ENCODE data around the gene SLC41A2.
"Not testable (repeated sequence)": the region's sequence is repeated elsewhere in the genome, so short reads cannot be mapped to it uniquely, and the experiment has no call there.

The SLC41A2 gene

DNA sequence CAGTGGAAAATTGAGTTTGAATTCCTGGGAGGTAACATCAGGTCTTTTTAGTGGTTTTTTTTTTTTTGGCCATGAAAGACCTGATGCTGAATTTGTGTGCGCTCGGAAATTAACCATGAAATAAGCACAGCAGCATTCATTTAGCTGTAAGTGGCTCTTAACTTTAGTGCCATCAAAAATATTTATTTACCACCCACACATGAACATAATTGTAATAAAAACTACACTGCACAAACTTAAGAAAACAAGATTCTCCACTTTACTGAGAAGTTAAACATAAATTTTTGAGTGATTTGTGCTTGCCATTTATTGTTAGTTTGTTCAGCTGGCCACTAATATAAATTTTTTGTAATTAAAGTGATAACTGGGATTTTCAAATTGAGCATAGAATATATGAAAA is 2.4 kb downstream of the SLC41A2 start:
- DNase-seq (no peak), ATAC-seq (no peak)
- no peaks in the 10 kb centered on the region for H3K36me3 Mint-ChIP-seq (ENCODE audit: low read depth)
- H3K4me3 Mint-ChIP-seq: no peak overlapping the region
- peaks cover 38% of the 10 kb centered on the region for H3K27me3 Mint-ChIP-seq
- H3K9me3 Mint-ChIP-seq: no peaks in the 10 kb centered on the region
- peaks cover 27% of the 10 kb centered on the region for H3K4me1 Mint-ChIP-seq
- no peak overlapping the region for H3K27ac Mint-ChIP-seq

DNA sequence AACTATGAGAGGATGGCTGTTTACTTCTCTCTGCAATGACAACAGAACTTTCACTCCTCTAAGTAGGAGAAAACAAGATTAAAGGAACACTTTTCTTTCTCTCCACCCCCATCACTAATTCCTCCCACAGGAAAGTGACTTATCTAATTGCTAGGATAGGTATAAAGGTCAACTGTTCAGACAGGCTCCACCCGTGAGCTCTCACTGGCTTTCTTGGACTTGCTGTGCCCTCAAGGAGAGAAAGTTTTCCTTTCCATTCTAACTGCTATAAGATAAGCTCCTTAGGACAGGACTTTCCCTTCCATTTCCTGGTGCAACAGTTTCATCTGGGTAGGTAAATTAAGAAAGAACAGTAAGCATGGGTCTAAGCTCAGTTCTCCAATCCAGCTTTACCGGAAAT is 4.8 kb downstream of the SLC41A2 start:
- Mint-ChIP-seq H3K4me3 (no peak overlapping the region), H3K9me3 (no peaks in the 10 kb centered on the region), H3K36me3 (ENCODE audit: low read depth) (no peaks in the 10 kb centered on the region), H3K27ac (no peak overlapping the region), H3K27me3 (peaks cover 28% of the 10 kb centered on the region), H3K4me1 (peaks cover 10% of the 10 kb centered on the region)
- no peak for DNase-seq
- no peak for ATAC-seq

DNA sequence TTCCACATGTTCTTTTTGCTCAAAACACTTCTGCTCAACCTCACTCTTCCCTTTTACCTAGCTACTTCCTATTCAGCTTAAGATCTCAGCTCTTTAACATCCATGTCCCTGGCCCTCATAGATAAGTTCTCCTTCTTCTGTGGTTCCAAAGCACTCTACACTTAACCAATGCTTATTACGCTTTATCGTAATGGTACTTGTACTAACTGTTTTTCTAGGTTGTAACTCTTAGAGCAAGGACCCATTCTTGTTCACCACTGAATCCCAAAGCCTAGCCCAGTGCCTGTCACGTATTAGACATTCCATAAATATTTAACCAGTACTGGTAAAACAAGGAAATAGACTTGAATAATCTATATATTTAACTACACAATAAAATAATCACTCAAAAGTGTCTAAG is 5.3 kb downstream of the SLC41A2 start:
- H3K9me3 Mint-ChIP-seq: no peaks in the 10 kb centered on the region
- peaks cover 10% of the 10 kb centered on the region for H3K4me1 Mint-ChIP-seq
- peaks cover 28% of the 10 kb centered on the region for H3K27me3 Mint-ChIP-seq
- H3K27ac Mint-ChIP-seq: no peak overlapping the region
- H3K4me3 Mint-ChIP-seq: no peak overlapping the region
- DNase-seq: no peak
- ATAC-seq: no peak
- no peaks in the 10 kb centered on the region for H3K36me3 Mint-ChIP-seq (ENCODE audit: low read depth)

DNA sequence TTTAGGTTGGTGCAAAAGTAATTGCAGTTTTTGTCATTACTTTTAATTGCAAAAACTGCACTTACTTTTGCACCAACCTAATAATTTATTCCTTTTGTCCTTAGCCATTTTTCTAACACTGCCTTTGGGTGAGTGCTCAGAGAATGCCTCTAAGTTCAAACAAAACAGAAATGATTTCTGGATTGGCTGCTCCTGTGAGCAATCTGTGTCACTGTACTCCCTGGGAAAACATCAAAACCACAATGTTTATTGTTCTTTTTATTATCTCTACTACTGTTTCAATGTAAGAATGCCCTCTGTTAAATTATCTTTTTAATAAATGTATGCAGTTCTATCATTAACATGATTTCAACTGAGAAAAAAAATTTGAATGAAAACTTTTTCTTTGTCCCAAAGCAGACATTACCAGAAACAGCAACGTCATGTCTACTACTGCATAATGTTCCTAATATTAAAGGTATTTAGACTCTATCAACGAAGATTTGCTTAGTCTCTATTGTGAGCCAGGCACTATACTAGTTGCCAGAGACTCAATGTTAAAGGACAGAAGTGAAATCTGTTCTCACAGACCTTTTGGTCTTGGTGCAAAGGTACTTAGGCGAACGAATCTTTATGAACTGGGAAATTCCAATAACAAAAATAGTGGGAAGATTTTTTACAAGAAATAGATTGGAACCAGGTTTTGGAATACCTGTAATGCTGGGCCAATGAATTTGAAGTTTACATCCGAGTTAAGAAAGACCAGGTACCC is 6.2 kb downstream of the SLC41A2 start:
- Mint-ChIP-seq H3K9me3 (no peaks in the 10 kb centered on the region), H3K4me1 (peaks cover 4% of the 10 kb centered on the region), H3K4me3 (no peak overlapping the region), H3K27ac (no peak overlapping the region), H3K36me3 (ENCODE audit: low read depth) (no peaks in the 10 kb centered on the region), H3K27me3 (peaks cover 22% of the 10 kb centered on the region)
- no peak for DNase-seq
- ATAC-seq: no peak

DNA sequence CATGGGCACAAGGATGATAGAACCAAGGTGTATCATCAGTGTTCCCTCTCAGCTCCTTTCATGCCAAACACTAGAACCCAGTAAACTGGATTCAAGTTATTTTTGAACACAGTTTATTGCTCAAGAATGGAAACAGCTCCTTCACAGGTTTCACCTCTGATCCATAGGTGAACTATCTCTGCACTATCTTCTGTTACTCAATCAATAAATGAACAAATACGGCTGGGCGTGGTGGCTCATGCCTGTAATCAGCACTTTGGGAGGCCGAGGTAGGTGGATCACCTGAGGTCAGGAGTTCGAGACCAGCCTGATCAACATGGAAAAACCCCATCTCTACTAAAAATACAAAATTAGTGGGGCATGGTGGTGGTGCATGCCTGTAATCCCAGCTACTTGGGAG is 9.4 kb downstream of the SLC41A2 start:
- H3K27ac Mint-ChIP-seq, ATAC-seq: not testable (repeated sequence)
- H3K27me3 Mint-ChIP-seq: peaks cover 13% of the 10 kb centered on the region

DNA sequence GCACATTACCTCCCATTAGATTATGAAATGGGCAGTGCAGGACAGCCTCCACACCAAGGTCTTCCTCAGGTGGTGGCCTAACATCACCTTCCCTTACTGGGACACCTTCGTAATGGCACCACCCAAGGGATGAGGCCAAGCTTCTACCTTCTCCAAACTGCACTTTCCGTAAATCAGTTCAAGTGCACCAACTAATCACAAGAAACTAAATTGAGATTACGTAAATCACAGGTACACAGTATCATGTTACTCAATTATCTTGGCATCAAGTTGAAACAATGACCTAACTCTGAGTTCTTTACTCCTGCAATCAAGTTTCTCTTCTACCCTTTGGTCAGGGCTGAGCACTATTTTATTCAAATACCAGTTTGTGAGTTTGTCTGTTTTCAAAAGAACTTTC is 13.8 kb downstream of the SLC41A2 start:
- Mint-ChIP-seq H3K4me3 (no peak overlapping the region), H3K27ac (no peak overlapping the region), H3K36me3 (ENCODE audit: low read depth) (no peaks in the 10 kb centered on the region), H3K9me3 (peaks cover 12% of the 10 kb centered on the region), H3K27me3 (peaks cover 10% of the 10 kb centered on the region), H3K4me1 (no peaks in the 10 kb centered on the region)
- ATAC-seq (no peak), DNase-seq (no peak)

More for the DNA sequence above, 9.4 kb downstream of the SLC41A2 start:
- not testable (repeated sequence) for H3K4me1 Mint-ChIP-seq; H3K36me3 Mint-ChIP-seq (ENCODE audit: low read depth); H3K4me3 Mint-ChIP-seq; H3K9me3 Mint-ChIP-seq; DNase-seq

DNA sequence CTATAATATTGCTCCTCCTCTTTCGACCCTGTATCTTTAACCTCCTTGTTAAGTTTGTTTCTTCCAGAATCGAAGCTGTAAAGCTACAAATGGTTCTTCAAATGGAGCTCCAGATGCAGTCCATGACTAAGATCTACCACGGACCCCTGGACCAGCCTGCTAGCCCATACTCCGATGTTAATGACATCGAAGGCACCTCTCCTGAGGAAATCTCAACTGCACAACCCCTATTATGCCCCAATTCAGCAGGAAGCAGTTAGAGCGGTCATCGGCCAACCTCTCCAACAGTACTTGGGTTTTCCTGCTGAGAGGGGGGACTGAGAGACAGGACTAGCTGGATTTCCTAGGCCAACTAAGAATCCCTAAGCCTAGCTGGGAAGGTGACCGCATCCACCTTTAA is 14.7 kb downstream of the SLC41A2 start:
- H3K4me3 Mint-ChIP-seq; ATAC-seq; H3K27ac Mint-ChIP-seq; DNase-seq; H3K4me1 Mint-ChIP-seq; H3K36me3 Mint-ChIP-seq (ENCODE audit: low read depth): not testable (repeated sequence)
- Mint-ChIP-seq H3K27me3 (peaks cover 10% of the 10 kb centered on the region), H3K9me3 (peaks cover 12% of the 10 kb centered on the region)

DNA sequence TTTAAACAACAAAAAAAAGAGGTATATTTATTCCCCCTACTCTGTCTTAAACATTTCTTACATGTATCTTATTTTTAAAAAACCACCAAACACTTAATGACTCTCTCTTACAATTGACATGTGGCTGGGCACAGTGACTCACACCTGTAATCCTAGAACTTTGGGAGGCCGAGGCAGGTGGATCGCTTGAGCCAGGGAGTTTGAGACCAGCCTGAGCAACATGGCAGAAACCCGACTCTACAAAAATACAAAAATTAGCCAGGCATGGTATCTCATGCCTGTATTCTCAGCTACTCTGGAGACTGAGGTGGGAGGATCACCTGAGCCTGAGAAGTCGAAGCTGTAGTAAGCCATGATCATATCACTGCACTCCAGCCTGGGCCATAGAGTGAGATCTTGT is 16.0 kb downstream of the SLC41A2 start:
- Mint-ChIP-seq H3K4me1 (no peaks in the 10 kb centered on the region), H3K27ac (no peak overlapping the region), H3K9me3 (peaks cover 12% of the 10 kb centered on the region), H3K27me3 (peaks cover 13% of the 10 kb centered on the region), H3K36me3 (ENCODE audit: low read depth) (no peaks in the 10 kb centered on the region), H3K4me3 (no peak overlapping the region)
- ATAC-seq: no peak
- DNase-seq: no peak

DNA sequence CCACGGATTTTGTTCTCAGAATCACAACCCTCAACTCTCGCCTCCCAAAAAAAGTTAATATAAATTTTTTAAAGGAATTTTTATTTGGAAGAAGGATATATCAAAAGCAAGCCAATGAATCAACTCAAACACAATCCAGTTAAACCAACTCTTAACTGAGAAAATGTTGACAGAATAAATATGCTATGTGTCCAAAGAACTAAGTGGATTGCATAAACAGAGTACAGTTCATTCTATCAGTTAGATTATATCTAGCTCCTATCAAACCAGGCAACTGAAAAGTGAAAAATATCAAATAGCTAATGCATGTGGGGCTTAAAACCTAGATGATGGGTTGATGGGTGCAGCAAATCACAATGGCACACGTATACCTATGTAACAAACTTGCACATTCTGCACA is 16.6 kb downstream of the SLC41A2 start:
- DNase-seq: no peak
- H3K27me3 Mint-ChIP-seq: peaks cover 12% of the 10 kb centered on the region

DNA sequence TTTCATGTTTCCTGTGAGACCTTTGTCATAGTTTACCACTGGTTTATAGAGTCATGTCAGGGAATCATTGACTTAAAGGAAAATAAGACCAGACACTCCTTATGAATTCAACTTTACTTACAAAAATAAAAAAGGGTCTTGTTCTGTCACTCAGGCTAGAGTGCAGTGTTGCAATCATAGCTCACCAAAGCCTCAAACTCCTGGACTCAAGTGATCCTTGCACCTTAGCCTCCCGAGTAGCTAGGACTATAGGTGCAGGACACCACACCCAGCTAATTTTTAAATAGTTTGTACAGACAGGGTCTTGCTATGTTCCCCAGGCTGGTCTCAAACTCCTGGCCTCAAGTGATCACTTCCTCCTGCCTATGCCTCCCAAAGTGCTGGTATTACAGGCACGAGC is 19.0 kb downstream of the SLC41A2 start:
- peaks cover 7% of the 10 kb centered on the region for H3K9me3 Mint-ChIP-seq
- no peak overlapping the region for H3K27ac Mint-ChIP-seq

More for the DNA sequence above, 16.6 kb downstream of the SLC41A2 start:
- no peak for ATAC-seq
- H3K4me1 Mint-ChIP-seq: no peaks in the 10 kb centered on the region
- H3K4me3 Mint-ChIP-seq: no peak overlapping the region
- peaks cover 12% of the 10 kb centered on the region for H3K9me3 Mint-ChIP-seq
- H3K27ac Mint-ChIP-seq: no peak overlapping the region
- no peaks in the 10 kb centered on the region for H3K36me3 Mint-ChIP-seq (ENCODE audit: low read depth)

DNA sequence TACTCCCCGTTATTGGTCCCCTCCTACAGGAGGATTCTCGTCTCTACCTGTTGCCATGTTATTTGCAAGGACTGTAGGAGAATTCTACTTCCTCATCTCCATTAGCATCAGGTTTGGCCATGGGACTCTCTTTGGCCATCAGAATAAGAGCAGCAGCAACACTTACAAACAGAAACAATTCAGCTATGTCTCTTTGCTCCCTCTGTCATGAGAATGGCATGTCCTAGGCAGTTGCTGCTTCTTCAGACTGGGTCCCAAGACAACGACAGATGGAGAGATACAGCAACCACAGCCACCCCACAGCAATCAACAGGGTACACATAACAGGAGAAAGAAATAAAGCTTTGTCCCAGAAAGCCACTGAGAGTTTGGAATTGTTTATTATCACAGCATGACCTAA is 19.7 kb downstream of the SLC41A2 start:
- Mint-ChIP-seq H3K4me1 (no peaks in the 10 kb centered on the region), H3K27ac (no peak overlapping the region), H3K36me3 (ENCODE audit: low read depth) (no peaks in the 10 kb centered on the region), H3K27me3 (peaks cover 3% of the 10 kb centered on the region), H3K4me3 (no peak overlapping the region), H3K9me3 (no peaks in the 10 kb centered on the region)
- DNase-seq: no peak
- no peak for ATAC-seq

More for the DNA sequence above, 19.0 kb downstream of the SLC41A2 start:
- DNase-seq (no peak), ATAC-seq (no peak)
- no peak overlapping the region for H3K4me3 Mint-ChIP-seq
- H3K4me1 Mint-ChIP-seq: no peaks in the 10 kb centered on the region
- peaks cover 3% of the 10 kb centered on the region for H3K27me3 Mint-ChIP-seq
- no peaks in the 10 kb centered on the region for H3K36me3 Mint-ChIP-seq (ENCODE audit: low read depth)

DNA sequence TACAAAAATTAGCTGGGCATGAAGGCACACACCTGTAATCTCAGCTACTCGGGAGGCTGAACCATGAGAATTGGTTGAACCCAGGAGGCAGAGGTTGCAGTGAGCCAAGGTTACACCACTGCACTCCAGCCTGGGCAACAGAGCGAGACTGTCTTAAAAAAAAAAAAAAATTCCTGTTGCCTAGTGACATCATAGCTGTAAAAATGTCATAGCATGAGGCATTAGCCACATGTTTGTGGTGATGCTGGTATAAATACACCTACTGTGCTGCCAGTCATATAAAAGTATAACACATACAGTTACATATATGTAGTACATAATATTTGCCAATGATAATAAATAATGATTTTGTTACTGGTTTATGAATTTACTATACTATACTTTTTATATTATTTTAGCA is 22.2 kb downstream of the SLC41A2 start:
- no peak overlapping the region for H3K27ac Mint-ChIP-seq
- H3K27me3 Mint-ChIP-seq: peaks cover 3% of the 10 kb centered on the region
- H3K36me3 Mint-ChIP-seq (ENCODE audit: low read depth): no peaks in the 10 kb centered on the region
- no peaks in the 10 kb centered on the region for H3K9me3 Mint-ChIP-seq
- no peak overlapping the region for H3K4me3 Mint-ChIP-seq
- DNase-seq: no peak
- peaks cover 8% of the 10 kb centered on the region for H3K4me1 Mint-ChIP-seq
- no peak for ATAC-seq

DNA sequence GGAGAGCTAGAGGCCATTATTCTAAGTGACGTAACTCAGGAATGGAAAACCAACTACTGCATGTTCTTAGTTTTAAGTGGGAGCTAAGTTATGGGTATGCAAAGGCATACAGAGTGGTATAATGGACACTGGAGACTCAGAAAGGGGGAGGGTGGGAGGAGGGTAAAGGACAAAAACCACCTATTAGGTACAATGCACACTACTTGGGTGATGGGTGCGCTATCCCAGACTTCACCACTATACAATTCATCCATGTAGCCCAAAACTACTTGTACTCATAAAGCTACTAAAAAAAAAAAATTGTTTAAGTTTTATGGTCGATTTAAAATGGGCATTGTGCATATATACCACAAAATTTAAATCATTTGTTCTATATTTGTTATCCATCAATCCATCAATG is 24.3 kb downstream of the SLC41A2 start:
- H3K9me3 Mint-ChIP-seq: no peaks in the 10 kb centered on the region
- H3K36me3 Mint-ChIP-seq (ENCODE audit: low read depth): no peaks in the 10 kb centered on the region
- H3K4me1 Mint-ChIP-seq: peaks cover 25% of the 10 kb centered on the region
- no peak overlapping the region for H3K4me3 Mint-ChIP-seq
- ATAC-seq (no peak), DNase-seq (no peak)
- H3K27ac Mint-ChIP-seq: no peak overlapping the region
- H3K27me3 Mint-ChIP-seq: peaks cover 3% of the 10 kb centered on the region

DNA sequence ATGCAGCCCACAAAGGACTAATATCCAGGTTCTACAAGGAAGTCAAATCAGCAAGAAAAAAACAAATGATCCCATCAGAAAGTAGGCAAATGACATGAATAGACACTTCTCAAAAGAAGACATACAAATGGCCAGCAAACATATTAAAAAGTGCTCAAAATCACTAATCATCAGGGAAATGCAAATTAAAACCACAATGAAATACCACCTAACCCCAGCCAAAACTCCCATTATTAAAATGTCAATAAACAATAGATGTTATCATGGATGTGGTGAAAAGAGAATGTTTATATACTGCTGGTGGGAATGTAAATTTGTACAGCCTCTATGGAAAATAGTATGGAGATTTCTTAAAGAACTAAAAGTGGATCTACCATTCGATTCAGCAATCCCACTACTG is 25.0 kb downstream of the SLC41A2 start:
- DNase-seq (no peak), ATAC-seq (no peak)
- H3K4me1 Mint-ChIP-seq: peaks cover 25% of the 10 kb centered on the region
- H3K27ac Mint-ChIP-seq: no peak overlapping the region
- H3K36me3 Mint-ChIP-seq (ENCODE audit: low read depth): no peaks in the 10 kb centered on the region
- no peaks in the 10 kb centered on the region for H3K9me3 Mint-ChIP-seq
- no peak overlapping the region for H3K4me3 Mint-ChIP-seq
- H3K27me3 Mint-ChIP-seq: no peaks in the 10 kb centered on the region

DNA sequence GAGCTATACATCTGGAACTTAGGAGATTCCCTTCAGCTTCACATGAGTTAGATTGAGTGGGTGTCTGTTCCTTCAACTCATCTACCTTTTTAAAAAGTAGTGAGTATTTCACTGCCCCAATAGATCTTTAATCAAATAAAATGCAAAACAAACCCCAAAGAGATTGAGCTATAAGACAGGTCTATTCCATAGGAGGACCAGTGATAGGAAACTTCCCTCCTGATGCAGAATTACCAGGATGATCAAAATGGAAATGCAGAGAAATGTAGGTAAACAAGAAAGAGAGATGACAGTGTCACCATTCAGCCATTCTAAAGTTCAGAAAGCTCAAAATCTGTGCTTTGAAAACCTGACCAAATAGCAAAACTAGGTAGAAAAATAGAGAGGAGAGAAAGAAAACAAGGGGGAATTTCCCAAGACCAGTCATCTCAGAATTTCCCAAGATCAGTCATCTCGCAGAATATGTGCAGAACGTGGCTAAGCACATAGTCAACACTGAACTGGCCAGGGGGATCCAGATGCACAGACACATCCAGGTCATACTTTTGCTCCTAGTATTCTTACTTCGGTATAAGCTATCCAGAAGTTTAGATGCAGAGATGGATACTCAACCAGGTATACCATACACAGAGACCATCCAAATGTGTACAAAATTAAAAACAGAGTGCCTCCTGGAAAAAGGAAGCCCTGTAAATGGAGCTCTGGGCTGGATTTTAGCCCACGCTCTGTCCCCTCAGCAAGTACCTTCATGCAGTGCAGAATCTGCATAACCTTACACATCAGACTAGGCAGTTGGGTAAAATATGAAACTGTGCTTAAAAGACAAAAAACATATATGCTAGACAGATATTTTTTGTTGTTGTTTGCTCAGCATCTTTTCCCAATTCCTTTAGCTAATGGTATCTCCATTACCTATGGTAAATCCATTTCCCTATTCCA is 27.4 kb downstream of the SLC41A2 start:
- peak; percentile 98 for ATAC-seq
- peak; percentile 37 for DNase-seq
- Mint-ChIP-seq H3K4me1 (peaks cover 25% of the 10 kb centered on the region), H3K36me3 (ENCODE audit: low read depth) (no peaks in the 10 kb centered on the region), H3K9me3 (no peaks in the 10 kb centered on the region), H3K27ac (peak overlapping the region; percentile 21), H3K4me3 (peak overlapping the region; percentile 0), H3K27me3 (no peaks in the 10 kb centered on the region)
